ENCODE measurements around the gene ENSA.
"Not testable (repeated sequence)": the region's sequence is repeated elsewhere in the genome, so short reads cannot be mapped to it uniquely, and the experiment has no call there.

- not testable (repeated sequence) for TF ChIP-seq ZBTB33 (IDR thresholded peaks at IDR 0.05); CTCF (IDR thresholded peaks at IDR 0.05; ENCODE audit: low read depth, low read length, missing input control); HNF4A (conservative IDR thresholded peaks at IDR 0.05); YY1 (IDR thresholded peaks at IDR 0.05); SP1 (IDR thresholded peaks at IDR 0.05); RAD21 (IDR thresholded peaks at IDR 0.05); REST (IDR thresholded peaks at IDR 0.05); MAX (IDR thresholded peaks at IDR 0.05); EGR1 (IDR thresholded peaks at IDR 0.05; ENCODE audit: low read depth in 2 of 2); GABPA (IDR thresholded peaks at IDR 0.05 in 1 of 2, conservative IDR thresholded peaks at IDR 0.05 in 1 of 2)
Measured at GRCh38 chr1:150580966-150581365, 48.4 kb downstream of the ENSA start.
